Stimulated activated CD8-positive, alpha-beta memory T cell treated with anti-CD3 and anti-CD28 coated beads, Interleukin-15, amount 100 ng/mL, for 24 hours (primary cell): ENCODE results near the gene MPZ.
"Not testable (repeated sequence)": the region's sequence is repeated elsewhere in the genome, so short reads cannot be mapped to it uniquely, and the experiment has no call there.

ENCODE experiments used
- DNase-seq: peaks from one replicate; pipeline ENCODE4 v3.0.0-alpha.2; 2020; ENCODE audit warnings: low read depth

MPZ gene

GRCh38 chr1:161300478-161300877 lies 9.3 kb downstream of the MPZ start:
- DNase-seq: no peak

- no peak for DNase-seq
Measured at GRCh38 chr1:161299347-161299746, 10.4 kb downstream of the MPZ start.

- DNase-seq: no peak
Measured at GRCh38 chr1:161298116-161298515, 11.7 kb downstream of the MPZ start.

DNA sequence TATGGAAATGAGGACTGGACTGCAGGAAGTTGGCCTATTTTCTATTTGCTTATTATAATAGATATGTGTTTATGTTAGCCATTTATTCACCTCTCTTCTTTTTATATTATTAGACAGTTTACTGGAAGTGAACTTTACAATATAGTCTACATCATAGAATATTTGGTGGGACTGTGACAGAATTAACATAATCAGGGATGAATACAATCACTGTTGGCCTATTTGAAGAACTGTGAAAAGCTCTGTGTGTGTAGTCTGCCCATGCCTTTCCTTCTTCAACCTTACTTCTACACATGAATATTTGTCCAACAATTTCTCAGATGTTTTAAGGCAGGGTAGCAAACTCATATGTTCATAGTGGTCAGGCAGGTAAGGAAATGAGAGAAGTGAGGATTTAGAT lies 12.4 kb downstream of the MPZ start:
- no peak for DNase-seq

GRCh38 chr1:161290779-161291178 lies 19.0 kb downstream of the MPZ start:
- no peak for DNase-seq

DNA sequence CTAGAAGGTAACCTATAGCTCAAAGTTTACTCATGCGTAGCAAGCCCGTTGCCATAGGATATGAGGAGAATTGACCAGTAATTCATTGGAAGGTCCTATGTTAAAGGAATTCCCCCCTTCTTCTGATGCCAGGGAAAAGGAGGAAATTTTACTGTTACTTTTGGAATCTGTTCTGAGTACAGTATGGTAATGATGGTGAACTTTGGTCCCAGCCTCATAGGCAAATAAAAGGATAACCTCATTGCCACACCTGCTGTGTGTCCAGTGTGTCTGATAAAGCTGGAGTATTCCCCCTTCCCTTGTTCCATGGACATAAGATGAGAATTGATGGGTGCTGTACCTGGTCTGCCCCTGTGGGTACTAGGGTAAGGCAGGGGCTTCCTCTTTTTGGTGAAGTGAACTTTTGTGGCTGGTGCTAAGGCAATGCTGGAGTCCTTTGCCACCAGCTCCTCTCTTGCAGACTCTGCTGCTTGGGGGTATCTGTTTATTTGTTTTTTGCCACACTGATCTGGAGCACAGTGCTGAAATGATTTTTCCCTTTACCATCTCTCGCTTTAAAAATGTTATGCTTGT lies 22.2 kb downstream of the MPZ start:
- no peak for DNase-seq

- no peak for DNase-seq
Measured at GRCh38 chr1:161285521-161285920, 24.2 kb downstream of the MPZ start.

GRCh38 chr1:161285113-161285512 lies 24.7 kb downstream of the MPZ start:
- no peak for DNase-seq

GRCh38 chr1:161282991-161283390 lies 26.8 kb downstream of the MPZ start:
- no peak for DNase-seq

DNA sequence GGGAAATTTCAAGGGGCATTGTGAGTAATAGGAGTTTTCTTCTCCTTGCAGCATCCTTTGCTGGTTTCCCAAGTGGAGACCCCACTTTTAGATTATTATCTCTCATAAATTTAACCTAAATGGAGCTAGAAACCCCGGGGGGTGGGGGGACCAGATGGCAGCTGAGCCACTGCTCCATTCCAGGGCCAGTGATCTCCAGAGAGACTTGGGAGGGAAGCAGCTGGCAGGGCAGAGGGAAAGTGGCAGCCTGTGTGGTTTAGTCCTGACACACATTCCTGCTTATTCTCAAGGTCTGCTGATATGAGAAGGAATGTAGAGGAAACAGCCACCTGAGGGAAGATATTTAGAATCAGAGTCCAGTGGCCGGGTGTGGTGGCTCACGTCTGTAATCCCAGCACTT lies 34.9 kb downstream of the MPZ start:
- DNase-seq: no peak

DNA sequence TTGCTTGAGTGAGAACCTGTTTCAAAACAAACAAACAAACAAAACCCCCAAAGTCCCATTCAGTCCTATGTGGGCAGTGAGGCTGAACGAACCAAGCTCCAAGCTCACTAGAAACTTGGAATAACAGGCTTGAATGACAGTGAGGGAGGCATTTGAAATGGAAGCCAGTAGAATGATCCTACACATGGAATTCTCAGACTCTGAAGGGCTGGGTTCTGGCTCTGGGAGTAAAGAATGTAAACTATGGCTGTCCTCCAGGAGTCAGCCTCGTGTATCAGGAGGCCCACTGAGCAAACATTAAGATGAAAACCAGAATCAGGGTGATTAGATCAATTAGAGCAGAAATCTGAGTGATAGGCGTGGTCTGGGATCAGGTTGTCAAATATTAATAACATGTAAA lies 36.4 kb downstream of the MPZ start:
- no peak for DNase-seq

DNA sequence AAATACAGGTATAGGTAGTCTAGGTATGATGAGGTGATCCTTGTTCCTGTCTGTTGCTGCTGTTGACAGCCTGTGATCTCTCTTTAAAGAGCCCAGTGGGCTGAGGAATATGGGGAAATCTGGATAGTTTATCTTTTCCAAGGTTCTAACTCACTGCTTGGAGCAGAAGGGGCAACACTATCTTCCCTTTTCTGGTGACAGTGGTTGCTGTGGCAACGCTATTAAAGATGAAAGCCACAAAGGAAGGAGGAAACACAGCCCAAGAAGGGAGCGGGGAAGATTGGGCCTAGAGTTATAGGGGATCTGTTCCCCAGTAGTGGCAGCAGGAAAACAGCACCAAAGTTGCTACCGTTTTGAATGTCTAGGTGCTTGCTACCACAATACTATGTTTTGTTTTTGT lies 42.4 kb downstream of the MPZ start:
- no peak for DNase-seq

GRCh38 chr1:161266836-161267235 lies 42.9 kb downstream of the MPZ start:
- DNase-seq: no peak

DNA sequence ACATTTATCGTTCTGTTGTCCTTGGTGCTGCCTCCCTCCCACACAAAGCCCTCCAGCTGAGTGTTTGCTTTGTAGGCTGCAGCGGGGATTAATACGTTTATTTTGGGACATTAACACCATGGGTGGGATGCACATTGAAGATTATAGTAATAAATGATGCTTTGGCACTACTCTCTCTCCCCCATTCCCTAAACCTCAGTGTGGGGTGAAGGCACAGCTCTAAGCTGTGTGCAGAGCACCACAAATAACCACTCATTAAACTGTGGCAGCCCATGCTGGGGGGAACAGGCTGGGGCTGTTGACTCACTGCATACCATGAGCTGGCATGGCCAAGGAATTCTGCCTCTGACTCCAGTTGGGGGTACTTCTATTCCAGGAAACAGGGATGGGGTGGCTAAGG lies 43.6 kb downstream of the MPZ start:
- no peak for DNase-seq

DNA sequence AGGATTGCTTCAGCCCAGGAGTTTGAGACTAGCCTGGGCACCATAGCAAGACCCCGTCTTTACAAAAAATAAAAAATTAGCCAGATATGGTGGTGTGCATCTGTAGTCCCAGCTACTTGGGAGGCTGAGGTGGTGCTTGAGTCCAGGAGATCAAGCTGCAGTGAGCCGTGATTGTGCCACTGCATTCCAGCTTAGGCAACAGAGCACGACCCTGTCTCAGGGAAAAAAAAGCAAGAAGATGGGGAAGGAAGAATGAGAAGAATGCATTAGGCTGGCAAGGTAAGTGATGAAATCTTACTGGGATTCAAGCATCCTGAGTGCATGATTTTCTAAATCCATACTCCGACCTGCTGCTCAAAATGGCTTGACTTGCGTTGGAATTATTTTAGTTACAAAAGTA lies 44.5 kb downstream of the MPZ start:
- no peak for DNase-seq

DNA sequence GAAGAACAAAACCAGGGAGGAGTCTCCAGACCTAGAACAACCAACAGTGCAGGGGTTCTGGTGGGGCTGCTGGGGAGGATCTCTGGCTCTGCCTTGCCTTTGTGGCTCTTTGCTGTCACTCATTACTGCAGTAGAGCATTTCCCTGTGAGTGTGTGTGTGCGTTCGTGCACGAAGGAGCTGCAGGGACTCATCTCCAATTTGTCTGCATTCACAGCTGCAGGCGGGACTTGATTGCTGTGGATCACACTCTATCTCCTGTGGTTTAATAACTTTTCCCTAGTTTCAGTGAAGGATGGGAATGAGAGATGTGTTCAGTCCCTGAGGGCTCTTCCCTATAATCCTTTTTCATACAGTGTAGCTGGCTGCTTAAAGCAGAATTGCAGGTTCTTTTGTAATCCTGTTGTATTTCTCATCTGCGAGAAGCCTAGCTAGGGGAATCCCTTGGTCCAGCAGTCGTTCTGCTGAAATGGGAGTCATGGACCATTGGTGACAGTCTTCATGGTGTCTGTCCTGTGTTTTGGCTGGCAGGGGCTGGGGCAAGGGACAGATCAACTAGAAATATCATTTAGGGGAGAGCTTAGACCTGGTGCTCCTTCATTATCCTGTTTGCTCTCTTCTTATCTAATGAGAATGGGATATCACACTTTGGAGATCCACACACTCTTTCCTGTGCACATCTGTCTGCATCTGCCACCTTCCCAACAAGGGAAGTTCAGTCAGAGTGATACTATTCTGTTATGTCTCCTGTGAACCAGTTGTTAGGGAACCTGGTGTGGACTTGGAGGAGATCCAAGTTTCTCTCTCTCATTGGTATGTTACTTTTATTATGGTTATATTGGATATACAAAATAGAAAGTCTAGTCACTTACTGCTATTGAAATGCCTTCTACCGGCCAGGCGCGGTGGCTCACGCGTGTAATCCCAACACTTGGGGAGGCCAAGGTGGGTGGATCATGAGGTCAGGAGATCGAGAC lies 48.2 kb downstream of the MPZ start:
- no peak for DNase-seq

- no peak for DNase-seq
Measured at GRCh38 chr1:161260376-161261260, 49.1 kb downstream of the MPZ start.

GRCh38 chr1:161259765-161260164 lies 50.0 kb downstream of the MPZ start:
- no peak for DNase-seq

DNA sequence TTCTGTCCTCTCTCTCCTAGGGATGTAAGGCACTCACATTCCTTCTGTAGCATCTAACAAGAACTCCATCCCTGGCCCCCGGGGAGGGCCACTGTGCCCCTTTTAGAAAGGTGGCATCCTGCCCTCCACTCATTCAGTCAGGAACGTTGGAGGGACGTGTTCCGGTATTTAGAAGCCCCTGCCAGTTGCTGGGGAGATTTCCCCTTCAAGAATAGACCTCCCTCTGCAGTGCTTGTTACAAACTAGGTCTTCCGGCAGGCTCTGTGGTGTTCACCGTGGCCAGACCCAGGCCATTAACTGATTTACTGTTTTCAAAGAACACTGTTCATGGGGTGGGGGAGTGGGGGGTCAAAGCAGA lies 50.4 kb downstream of the MPZ start:
- no peak for DNase-seq

DNA sequence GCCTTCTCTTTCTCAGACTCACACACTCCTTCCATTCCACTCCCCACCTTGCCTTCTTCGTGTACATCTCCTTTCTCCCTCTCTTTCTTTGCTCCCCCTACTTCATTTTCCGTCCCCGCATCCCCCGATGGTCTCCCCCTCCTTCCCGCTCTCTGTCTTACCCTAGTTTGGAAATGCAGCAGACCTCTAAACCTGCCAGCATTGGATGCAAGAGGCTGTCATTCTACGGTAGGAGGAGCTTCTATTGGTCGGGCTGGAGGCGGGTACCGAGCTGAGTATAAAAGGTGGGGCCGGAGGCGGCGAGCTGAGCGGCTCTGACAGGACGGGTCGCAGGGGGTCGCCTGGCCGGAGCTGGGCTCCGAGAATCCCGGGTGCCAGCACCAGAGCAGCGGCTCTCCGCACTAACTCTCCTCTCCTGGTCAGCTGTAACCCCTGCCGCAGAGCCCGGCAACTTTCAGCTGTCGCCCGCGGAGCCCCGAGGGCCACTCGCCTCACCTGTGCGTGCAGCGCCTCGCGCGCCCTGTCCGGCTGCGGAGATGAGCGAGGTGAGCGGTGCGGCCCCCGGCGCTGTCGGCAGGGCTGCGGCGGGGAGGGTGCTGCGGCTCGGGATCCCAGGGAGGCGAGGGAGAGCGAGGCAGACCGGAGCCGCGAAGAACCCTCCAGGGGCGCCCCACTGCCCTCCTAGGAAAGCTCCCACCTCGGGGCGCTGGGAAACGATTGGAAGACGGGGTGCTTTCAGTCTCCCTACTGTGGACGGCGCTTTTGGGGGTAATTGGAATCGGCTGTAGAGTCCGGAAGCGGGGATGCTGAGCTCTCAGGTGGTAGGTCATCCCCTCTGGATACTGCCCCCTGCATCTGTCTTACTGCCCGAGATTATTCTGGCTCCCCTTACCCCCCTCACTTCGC lies 51.1 kb downstream of the MPZ start, which contains the start of gene PCP4L1:
Gene PCP4L1, plus strand, starts transcription at position 307 of the 906 bp plus-strand sequence. Its CDS starts 230 bp downstream, at position 537.
- DNase-seq: peak; percentile 1

- DNase-seq: not testable (repeated sequence)
Measured at GRCh38 chr1:161257109-161257508, 52.7 kb downstream of the MPZ start.
